Measurements from ENCODE around the gene GALNTL6. TPM values are rescaled to one million over a fixed set of nuclear protein-coding genes. Genes with fewer than 3 reads are reported as not detected.
"Not testable (repeated sequence)": the region's sequence is repeated elsewhere in the genome, so short reads cannot be mapped to it uniquely, and the experiment has no call there.

GALNTL6 gene
- total RNA-seq, 1 donor from 2014 or later: not detected

GRCh38 chr4:172953896-172954568, 1140.8 kb downstream of the GALNTL6 start:
- no peaks in the 10 kb centered on the region for H3K27me3 ChIP-seq (ENCODE audit: low read depth)
- peaks cover 5% of the 10 kb centered on the region for H3K4me1 ChIP-seq
- intact Hi-C loops (cut with micrococcal nuclease): no loop called here
- no peaks in the 10 kb centered on the region for H3K36me3 ChIP-seq
- TF ChIP-seq CTCF (IDR thresholded peaks at IDR 0.05; ENCODE audit: borderline replicate concordance): no peak
- H3K27ac ChIP-seq (replicated peaks): no peak overlapping the region
- no peak for DNase-seq
- no peaks in the 10 kb centered on the region for H3K9me3 ChIP-seq (replicated peaks)
- H3K4me3 ChIP-seq: no peak overlapping the region

- H3K9me3 ChIP-seq (replicated peaks); H3K27ac ChIP-seq (replicated peaks); H3K4me1 ChIP-seq; H3K36me3 ChIP-seq; DNase-seq; H3K4me3 ChIP-seq; H3K27me3 ChIP-seq (ENCODE audit: low read depth); intact Hi-C loops (cut with micrococcal nuclease): not testable (repeated sequence)
These were observed 1143.1 kb downstream of the GALNTL6 start for GRCh38 chr4:172956340-172956739.

GRCh38 chr4:172957216-172957615, 1144.0 kb downstream of the GALNTL6 start:
- Histone ChIP-seq H3K4me3 (no peak overlapping the region), H3K9me3 (replicated peaks) (no peaks in the 10 kb centered on the region), H3K27ac (replicated peaks) (no peak overlapping the region), H3K4me1 (no peaks in the 10 kb centered on the region), H3K36me3 (no peaks in the 10 kb centered on the region), H3K27me3 (ENCODE audit: low read depth) (peaks cover 6% of the 10 kb centered on the region)
- intact Hi-C loops (cut with micrococcal nuclease): no loop called here
- DNase-seq: no peak
- TF ChIP-seq CTCF (IDR thresholded peaks at IDR 0.05; ENCODE audit: borderline replicate concordance): no peak

- H3K27me3 ChIP-seq (ENCODE audit: low read depth): peaks cover 24% of the 10 kb centered on the region
- intact Hi-C loops (cut with micrococcal nuclease): no loop called here
- H3K36me3 ChIP-seq: no peaks in the 10 kb centered on the region
- H3K27ac ChIP-seq (replicated peaks): no peak overlapping the region
- DNase-seq: no peak
- no peak overlapping the region for H3K4me3 ChIP-seq
- no peaks in the 10 kb centered on the region for H3K9me3 ChIP-seq (replicated peaks)
- H3K4me1 ChIP-seq: no peaks in the 10 kb centered on the region
- TF ChIP-seq CTCF (IDR thresholded peaks at IDR 0.05; ENCODE audit: borderline replicate concordance): no peak
These were observed 1149.6 kb downstream of the GALNTL6 start for GRCh38 chr4:172962564-172963353.

- Histone ChIP-seq H3K27ac (replicated peaks) (no peak overlapping the region), H3K27me3 (ENCODE audit: low read depth) (peaks cover 24% of the 10 kb centered on the region), H3K4me1 (no peaks in the 10 kb centered on the region), H3K4me3 (no peak overlapping the region), H3K36me3 (no peaks in the 10 kb centered on the region), H3K9me3 (replicated peaks) (no peaks in the 10 kb centered on the region)
- intact Hi-C loops (cut with micrococcal nuclease): no loop called here
- no peak for DNase-seq
- no peak for TF ChIP-seq CTCF (IDR thresholded peaks at IDR 0.05; ENCODE audit: borderline replicate concordance)
These were observed 1150.5 kb downstream of the GALNTL6 start for GRCh38 chr4:172963498-172964294.

- H3K4me3 ChIP-seq: not testable (repeated sequence)
- peaks cover 28% of the 10 kb centered on the region for H3K9me3 ChIP-seq (replicated peaks)
These were observed 1157.0 kb downstream of the GALNTL6 start for GRCh38 chr4:172970189-172970588.

More at GRCh38 chr4:172970189-172970588, 1157.0 kb downstream of the GALNTL6 start:
- H3K27ac ChIP-seq (replicated peaks); DNase-seq; H3K4me1 ChIP-seq; intact Hi-C loops (cut with micrococcal nuclease); H3K36me3 ChIP-seq: not testable (repeated sequence)
- H3K27me3 ChIP-seq (ENCODE audit: low read depth): peaks cover 26% of the 10 kb centered on the region

Measured in left ventricle myocardium inferior (tissue), 1 donor.